HepG2 (cell line): ENCODE results near the gene CCDC178. TPM values are rescaled to one million over a fixed set of nuclear protein-coding genes. Genes with fewer than 3 reads are reported as not detected.
A peak's percentile ranks its signal among the peaks of the same experiment; 100 is the strongest.

ENCODE experiments used
- ETV5 ChIP-seq: IDR thresholded peaks from 2 replicates; pipeline ENCODE4 v1.6.1; 2018; ENCODE audit warnings: missing biosample characterization, missing genetic modification reagents, inconsistent platforms, borderline replicate concordance
- IRX3 ChIP-seq: sonication (generic); formaldehyde crosslinking; IDR thresholded peaks from 2 replicates; pipeline ENCODE4 v1.8.1; 2023; ENCODE audit warnings: mild to moderate bottlenecking, low read depth, missing genetic modification reagents, borderline replicate concordance
- MYNN ChIP-seq: sonication (generic); formaldehyde crosslinking; IDR thresholded peaks from 2 replicates; pipeline ENCODE4 v1.4.0; 2020; ENCODE audit warnings: mild to moderate bottlenecking, low read depth, missing genetic modification reagents
- NFE2L2 ChIP-seq: fragments of 150-350 bp; IDR thresholded peaks from 2 replicates; pipeline ENCODE4 v1.6.1; 2014; ENCODE audit warnings: low read length
- RXRB ChIP-seq: IDR thresholded peaks from 2 replicates; pipeline ENCODE4 v1.6.1; 2016; ENCODE audit warnings: borderline replicate concordance, missing genetic modification reagents, missing compliant biosample characterization
- SETDB1 ChIP-seq: sonication (generic); formaldehyde crosslinking; IDR thresholded peaks from 2 replicates; pipeline ENCODE4 v1.5.1; 2020; ENCODE audit warnings: missing genetic modification reagents, mild to moderate bottlenecking, borderline replicate concordance
- SRF ChIP-seq: IDR thresholded peaks from 2 replicates; pipeline ENCODE4 v1.6.1; 2011; ENCODE audit warnings: mild to moderate bottlenecking, low read depth, low read length, moderate library complexity
- ZNF253 ChIP-seq: sonication (generic); formaldehyde crosslinking; IDR thresholded peaks from 2 replicates; pipeline ENCODE4 v1.8.0; 2022; ENCODE audit warnings: mild to moderate bottlenecking, missing genetic modification reagents, borderline replicate concordance
- ZNF317 ChIP-seq: sonication (generic); formaldehyde crosslinking; IDR thresholded peaks from 2 replicates; pipeline ENCODE4 v1.5.0; 2020; ENCODE audit warnings: mild to moderate bottlenecking, missing genetic modification reagents
- ZNF318 ChIP-seq: sonication (generic); formaldehyde crosslinking; IDR thresholded peaks from 2 replicates; pipeline ENCODE4 v1.4.0; 2020; ENCODE audit warnings: mild to moderate bottlenecking, missing genetic modification reagents
- ZNF343 ChIP-seq: sonication (generic); formaldehyde crosslinking; IDR thresholded peaks from 2 replicates; pipeline ENCODE4 v1.4.0; 2020; ENCODE audit warnings: mild to moderate bottlenecking, missing genetic modification reagents
- ZNF503 ChIP-seq: sonication (generic); formaldehyde crosslinking; IDR thresholded peaks from 2 replicates; pipeline ENCODE4 v1.4.0; 2020; ENCODE audit warnings: missing genetic modification reagents
- ZNF749 ChIP-seq: sonication (generic); formaldehyde crosslinking; IDR thresholded peaks from 2 replicates; pipeline ENCODE4 v1.8.0; 2022; ENCODE audit warnings: mild to moderate bottlenecking, missing genetic modification reagents, moderate library complexity, borderline replicate concordance
- polyA plus RNA-seq, 8 experiments: library from polyadenylated mRNA; depleted of rRNA in 3 of 8; stranded (reverse) in 7 of 8; unstranded in 1 of 8; fragments of >200 nt; fragmentation: Illumina TruSeq in 4 of 8; extraction: Trizol in 4 of 8; gene quantifications; 2 replicates each; pipeline versions ENCODE4 v1.2.1 to v1.2.3, GENCODE V29; 2011 to 2016; ENCODE audit warnings: low read depth in 4 of 8, missing spikeins in 1 of 8, mixed read lengths in 1 of 8; ENCODE audit not compliant: insufficient read depth in 1 of 8
- total RNA-seq, 5 experiments: library from RNA; depleted of rRNA; stranded (reverse); fragments of >200 nt; fragmentation: Illumina TruSeq; extraction: Trizol; gene quantifications; 2 replicates each; pipeline ENCODE4 v1.2.3, GENCODE V29; 2016; ENCODE audit warnings: low read depth in 1 of 5
- TF ChIP-seq, protein P1 (sequence below): sonication (generic); formaldehyde crosslinking; conservative IDR thresholded peaks from 2 replicates; pipeline ENCODE4 v1.4.0; 2020; ENCODE audit warnings: missing genetic modification reagents

CCDC178 gene
- total and polyA plus RNA-seq, 2 of the 13 experiments (the other 11 are each of a cell fraction or from before 2014, with no cell fraction given), result not detected

- no peak for TF ChIP-seq ZNF318
- TF ChIP-seq ZNF343 (CRISPR knock-in tag), result no peak
- TF ChIP-seq ETV5 (CRISPR knock-in tag), result no peak
- TF ChIP-seq, protein P1, sequence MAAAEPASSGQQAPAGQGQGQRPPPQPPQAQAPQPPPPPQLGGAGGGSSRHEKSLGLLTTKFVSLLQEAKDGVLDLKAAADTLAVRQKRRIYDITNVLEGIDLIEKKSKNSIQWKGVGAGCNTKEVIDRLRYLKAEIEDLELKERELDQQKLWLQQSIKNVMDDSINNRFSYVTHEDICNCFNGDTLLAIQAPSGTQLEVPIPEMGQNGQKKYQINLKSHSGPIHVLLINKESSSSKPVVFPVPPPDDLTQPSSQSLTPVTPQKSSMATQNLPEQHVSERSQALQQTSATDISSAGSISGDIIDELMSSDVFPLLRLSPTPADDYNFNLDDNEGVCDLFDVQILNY (CRISPR knock-in tag), result no peak
- no peak for TF ChIP-seq ZNF503 (CRISPR knock-in tag)
- no peak for TF ChIP-seq SETDB1 (CRISPR knock-in tag)
- no peak for TF ChIP-seq ZNF253 (CRISPR knock-in tag)
- TF ChIP-seq SRF, result no peak
- TF ChIP-seq RXRB (CRISPR knock-in tag), result no peak
- no peak for TF ChIP-seq IRX3 (CRISPR knock-in tag)
- no peak for TF ChIP-seq ZNF749
- TF ChIP-seq ZNF317 (CRISPR knock-in tag), result no peak
- TF ChIP-seq MYNN (CRISPR knock-in tag), result no peak
- peak; percentile 72; the same call in 1 of the 2 replicates for TF ChIP-seq NFE2L2
These were observed 16.1 kb downstream of the CCDC178 start (continued) for GRCh38 chr18:33424266-33424946.
